Epithelial cell of proximal tubule (primary cell): ENCODE data around the gene GEMIN8. TPM values are rescaled to one million over a fixed set of nuclear protein-coding genes. Genes with fewer than 3 reads are reported as not detected.

Source experiments
- DNase-seq: peaks from one replicate; pipeline ENCODE4 v3.0.0-alpha.2; 2011; ENCODE audit warnings: low read depth
- H3K4me3 ChIP-seq: 2 replicates; pipeline ENCODE4 v1.5.1; 2011; ENCODE audit warnings: low read depth, mild to moderate bottlenecking, low read length
- CTCF ChIP-seq: conservative IDR thresholded peaks from 2 replicates; pipeline ENCODE4 v1.5.1; 2012; ENCODE audit warnings: low read depth, mild to moderate bottlenecking, low read length
- total RNA-seq: library from RNA; depleted of rRNA; stranded (reverse); fragments of >200 nt; gene quantifications from 2 replicates; pipeline ENCODE4 v1.2.3, GENCODE V29; 2015

The GEMIN8 gene
- total RNA-seq, 1 donor from 2014 or later: 25.9 TPM

DNA sequence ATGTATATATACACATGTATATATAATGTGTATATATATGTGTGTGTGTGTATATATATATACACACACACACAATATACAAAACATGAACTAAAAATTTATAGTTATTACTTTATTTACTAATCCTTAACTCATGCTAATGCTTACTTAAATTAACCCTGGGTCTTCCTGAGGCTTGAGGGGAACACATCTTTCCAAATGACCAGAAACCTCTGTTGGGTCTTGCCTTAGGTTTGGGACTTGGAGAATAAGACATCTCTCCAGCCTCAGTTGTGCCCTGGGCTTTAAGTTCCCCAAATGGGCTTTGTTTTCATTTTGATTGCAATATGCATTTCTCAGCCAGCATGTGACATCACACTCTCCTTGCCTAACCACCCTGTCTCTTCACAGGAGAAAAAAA is 7.7 kb downstream of the GEMIN8 start:
- DNase-seq: no peak
- TF ChIP-seq CTCF: no peak
- no peak overlapping the region for H3K4me3 ChIP-seq

DNA sequence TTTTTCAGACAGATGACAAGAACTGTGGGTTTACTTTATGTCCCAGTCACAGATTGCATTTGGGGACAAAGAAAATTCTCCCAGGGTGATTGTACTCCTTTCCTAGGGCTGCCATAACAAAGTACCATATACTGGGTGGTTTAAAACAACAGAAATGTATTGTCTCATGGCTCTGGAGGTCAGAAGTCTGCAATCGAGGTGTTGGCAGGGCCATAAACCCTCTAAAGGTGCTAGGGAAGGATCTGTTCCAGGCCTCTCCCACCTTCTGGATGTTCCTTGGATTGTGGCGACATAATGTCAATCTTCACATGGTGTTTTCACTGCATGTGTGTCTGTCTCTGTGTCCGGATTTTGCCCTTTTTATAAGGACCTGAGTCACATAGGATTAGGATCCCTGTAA is 12.3 kb downstream of the GEMIN8 start:
- no peak for DNase-seq
- H3K4me3 ChIP-seq: no peak overlapping the region
- TF ChIP-seq CTCF: no peak

- TF ChIP-seq CTCF: no peak
- no peak for DNase-seq
- H3K4me3 ChIP-seq: no peak overlapping the region
These were observed 13.8 kb downstream of the GEMIN8 start for GRCh38 chrX:14015941-14016340.

DNA sequence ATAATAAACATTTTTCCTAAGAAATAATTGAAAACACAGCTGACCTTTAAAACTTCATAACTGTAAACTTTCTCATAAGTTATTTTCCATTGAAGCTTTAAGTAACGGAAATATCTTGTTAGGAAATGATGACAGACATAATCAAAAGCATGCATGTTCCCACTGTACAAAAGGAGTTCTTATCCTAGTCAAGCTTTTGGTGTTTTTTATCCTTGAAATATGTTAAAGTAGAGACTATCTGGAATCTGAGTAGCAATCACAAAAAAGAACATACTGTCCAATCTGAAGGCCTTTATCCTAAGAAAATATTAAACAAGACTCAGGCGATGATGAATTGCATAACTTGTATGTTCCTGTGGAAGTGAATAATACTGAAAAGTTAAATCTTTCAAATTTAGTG is 14.4 kb downstream of the GEMIN8 start:
- no peak overlapping the region for H3K4me3 ChIP-seq
- TF ChIP-seq CTCF: no peak
- DNase-seq: no peak

GRCh38 chrX:14014526-14014925 is 15.2 kb downstream of the GEMIN8 start:
- DNase-seq: no peak
- TF ChIP-seq CTCF: no peak

GRCh38 chrX:14013054-14013453 is 16.6 kb downstream of the GEMIN8 start:
- no peak for DNase-seq
- no peak for TF ChIP-seq CTCF
- no peak overlapping the region for H3K4me3 ChIP-seq

More at GRCh38 chrX:14014526-14014925, 15.2 kb downstream of the GEMIN8 start:
- H3K4me3 ChIP-seq: no peak overlapping the region

- no peak for TF ChIP-seq CTCF
- H3K4me3 ChIP-seq: no peak overlapping the region
- no peak for DNase-seq
These were observed 19.1 kb downstream of the GEMIN8 start for GRCh38 chrX:14010566-14010965.
